NCI-H146 treated with DMSO at 0.1 percent for 48 hours (cell line): ENCODE measurements around the gene TRPV2.

ENCODE experiments used
- DNase-seq: peaks from one replicate; lab custom pipeline; 2025; ENCODE audit not compliant: unreplicated experiment; lab: John Stamatoyannopoulos, UW

Gene TRPV2

DNA sequence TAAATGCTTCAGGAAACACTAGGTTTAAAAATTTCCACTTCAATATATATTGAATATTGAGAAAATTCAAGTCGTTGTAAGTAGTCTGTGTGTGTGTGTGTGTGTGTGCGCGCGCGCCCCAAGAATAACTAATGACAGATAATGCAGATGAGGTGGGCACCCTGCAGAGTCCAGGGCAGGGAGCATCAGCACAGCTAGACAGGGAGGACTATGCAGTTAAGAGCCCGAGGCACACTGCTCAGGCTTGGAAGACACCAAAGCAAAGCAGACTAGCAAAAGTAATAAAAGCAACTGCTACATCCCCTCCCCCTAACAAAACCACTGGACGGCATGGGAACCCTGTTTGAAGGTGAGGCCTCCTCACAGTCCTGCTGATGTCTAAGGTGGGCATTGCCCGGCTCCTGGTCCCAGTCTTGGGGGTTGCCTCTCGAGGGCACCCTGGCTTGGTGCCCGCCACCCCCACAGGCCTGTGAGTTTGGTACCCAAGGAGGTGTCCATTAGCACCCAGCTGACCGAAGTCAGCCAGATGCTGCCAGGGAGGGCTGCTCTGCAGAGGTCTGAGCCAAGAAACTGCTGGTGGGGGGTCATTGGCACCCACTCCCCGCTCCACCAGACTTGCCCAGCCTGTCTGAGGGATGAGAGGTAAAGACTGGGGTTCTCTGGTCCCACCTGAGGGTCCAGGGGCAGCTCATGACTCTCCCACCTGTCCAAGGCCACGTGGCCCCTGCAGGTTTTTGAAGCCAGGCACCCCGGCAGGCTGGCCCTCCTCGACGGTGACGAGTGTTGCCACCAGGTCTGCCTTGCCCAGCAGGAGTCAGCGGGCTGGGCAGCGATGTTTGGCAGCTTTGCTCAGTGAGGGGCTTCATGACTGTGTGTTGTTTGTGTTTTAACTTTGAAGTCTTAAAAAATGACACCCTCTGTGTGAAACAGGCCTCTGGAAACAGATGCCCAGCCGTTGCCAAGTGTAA is 58.0 kb downstream of the TRPV2 start:
- no peak for DNase-seq

DNA sequence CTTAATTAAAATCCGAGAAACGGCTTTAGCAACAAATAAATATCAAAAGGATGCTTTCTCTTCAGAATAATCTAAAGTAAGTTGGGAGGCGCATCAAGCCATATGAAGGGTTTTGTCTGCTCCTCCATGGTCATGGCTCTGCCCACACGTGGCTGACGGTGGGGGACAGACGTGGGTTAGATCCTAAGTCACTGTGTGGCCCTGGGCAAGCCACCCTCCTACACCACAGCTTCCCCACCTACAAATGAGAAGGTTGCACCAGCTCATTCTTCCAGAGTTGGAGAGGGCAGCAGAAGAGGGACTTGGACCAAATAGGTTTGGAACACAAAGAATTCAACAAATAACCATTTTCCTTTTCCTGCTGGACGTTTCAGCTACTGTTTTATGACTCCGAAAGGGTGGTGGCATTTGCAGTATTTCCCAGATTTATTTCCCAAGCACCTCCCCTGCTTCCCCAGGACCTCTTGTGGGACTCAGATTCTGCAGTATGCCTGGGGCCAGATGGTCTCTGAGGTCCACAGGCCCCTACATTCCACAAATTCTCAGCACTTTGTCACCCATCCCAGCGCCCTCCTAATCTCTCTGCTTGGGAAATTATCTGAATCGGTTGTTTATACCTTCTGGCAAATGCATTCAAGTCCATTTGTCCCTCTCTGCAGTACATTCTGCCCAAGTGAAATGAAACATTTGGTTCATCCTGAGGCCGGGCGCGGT is 58.8 kb downstream of the TRPV2 start:
- DNase-seq, result no peak

DNA sequence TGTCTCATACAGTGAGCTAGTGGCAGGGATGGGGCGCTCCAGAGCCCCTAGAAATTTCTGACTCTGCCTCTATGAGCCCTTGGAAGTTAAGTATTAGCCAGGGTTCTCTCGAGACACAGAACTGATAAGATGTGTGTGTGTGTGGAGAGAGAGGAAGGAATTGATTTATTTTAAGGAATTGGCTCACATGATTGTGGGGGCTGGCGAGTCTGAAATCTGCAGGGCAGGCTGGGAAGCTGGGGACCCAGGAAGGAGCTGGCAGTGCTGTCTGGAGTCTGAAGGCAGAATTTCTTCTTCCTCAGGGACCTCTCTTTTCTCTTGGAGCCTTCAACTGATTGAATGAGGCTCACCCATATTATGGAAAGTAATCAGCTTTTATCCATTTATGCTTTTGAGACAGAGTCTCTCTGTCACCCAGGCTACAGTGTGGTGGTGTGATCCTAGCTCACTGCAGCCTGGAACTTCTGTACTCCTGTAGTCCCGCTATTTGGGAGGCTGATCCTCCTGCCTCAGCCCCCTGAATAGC is 59.9 kb downstream of the TRPV2 start:
- DNase-seq, result no peak

DNA sequence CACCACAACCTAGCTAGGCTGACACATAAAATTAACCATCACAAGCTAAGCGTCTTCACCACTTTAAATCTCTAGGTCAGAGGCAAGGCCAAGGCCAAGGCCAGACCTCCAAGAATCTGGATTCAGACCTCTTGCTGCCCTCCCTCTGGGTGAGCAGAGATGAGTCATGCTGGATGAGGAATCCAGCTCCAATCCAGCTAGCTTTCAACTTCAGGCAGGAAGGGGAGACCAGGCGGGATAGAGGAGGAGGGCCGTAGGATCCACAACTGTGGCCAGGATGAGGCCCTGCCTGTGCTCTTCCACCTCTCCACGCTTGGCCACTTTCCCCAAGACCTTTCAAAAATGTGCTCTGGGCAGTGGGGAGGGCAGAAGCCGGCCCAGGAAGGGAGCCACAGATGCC is 61.9 kb downstream of the TRPV2 start:
- DNase-seq, result no peak

DNA sequence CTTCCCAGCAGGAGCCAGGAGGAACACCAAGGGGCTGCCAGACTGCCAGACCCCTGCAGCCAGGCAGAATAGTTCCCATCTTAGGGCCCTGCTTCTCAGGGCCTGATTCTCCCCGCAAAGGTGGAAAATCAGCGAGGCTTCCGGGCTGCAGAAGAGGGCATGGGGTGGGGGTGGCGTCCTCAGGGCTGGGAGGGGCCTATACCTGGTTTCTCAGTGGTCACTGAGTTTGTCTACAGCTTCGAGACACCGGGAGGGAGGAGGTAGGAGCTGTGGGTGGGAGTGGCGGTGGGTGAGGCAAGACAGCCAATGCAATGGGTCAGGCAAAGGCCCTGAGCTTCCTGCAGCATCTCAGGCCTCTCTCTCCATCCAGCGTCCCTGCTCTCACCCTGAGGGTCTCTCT is 62.3 kb downstream of the TRPV2 start:
- DNase-seq, result no peak

DNA sequence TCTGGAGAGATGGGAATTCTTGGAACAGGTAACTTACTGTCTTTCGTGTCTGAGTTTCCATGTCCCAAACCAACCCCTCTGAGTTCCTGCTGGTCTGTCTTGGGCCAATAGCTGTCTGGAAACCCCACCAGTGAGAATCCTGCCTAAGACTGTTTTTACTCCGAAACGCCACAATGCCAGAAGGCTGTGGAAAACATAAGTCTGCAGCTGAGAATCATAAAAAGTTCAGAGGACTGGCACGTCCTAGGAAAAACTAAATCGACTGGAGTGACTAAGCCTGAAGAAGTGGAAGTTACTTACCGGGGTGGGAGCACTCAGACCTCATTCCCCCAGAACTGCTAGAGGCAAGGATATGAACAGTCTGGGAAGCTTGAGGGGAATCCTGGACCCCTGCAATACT is 63.3 kb downstream of the TRPV2 start:
- no peak for DNase-seq

DNA sequence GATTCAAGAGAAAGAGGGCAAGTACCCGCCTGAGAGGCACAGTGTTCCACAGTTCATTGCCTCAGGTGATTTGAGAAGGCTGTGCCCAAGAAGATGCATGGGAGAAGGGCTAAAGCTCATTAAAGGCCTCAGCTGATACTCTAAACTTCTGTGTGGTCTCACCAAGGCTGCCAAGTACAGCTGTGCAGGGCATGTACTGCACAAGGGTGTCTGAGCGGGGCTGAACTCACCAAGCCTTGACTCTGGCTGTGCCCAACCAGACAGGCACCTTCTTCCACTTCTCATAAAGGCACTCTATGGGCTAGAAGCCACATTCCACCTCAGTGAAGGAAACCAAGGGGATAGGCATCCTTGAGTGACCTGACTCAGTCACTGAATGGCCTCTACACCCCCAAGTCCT is 63.9 kb downstream of the TRPV2 start:
- no peak for DNase-seq

DNA sequence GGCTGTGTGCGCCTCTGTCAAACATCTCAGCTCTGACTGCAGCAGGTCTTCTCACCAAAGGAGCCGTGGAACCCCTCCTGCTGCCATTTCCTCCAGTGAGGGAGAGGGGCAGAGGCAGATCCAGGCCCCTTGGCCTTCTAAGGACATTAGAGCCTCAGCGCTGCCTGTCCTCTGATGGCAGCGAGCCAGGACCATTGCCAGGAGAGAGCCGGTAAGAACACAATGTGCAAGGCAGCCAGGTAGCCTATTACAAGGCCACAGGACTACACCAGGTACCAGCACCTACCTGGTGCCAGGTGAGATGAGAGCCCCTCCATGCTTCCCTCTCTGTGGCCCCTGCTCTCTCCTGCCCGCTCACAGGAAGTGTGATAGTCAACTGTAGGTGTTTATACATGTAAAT is 65.6 kb downstream of the TRPV2 start:
- DNase-seq, result no peak

DNA sequence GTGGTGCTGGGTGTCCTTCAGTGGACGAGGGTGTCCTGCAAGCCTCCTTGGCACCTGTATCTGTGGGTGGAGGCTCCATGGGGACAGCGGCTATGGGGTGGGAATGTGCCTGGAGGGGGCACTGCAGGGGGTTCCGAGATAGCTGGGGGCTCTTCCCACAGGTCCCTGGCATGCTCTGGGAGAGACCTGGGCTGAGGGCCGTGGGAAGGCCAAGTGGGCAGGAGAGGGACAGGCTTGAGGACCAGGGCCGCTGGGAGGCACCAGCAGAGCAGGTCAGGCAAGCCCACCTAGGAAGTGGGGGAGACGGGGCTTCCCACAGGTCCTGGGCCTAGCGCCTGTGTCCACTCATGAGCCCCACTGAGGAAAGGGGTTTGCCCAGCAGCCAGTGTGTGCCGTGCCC is 66.9 kb downstream of the TRPV2 start:
- DNase-seq, result no peak

DNA sequence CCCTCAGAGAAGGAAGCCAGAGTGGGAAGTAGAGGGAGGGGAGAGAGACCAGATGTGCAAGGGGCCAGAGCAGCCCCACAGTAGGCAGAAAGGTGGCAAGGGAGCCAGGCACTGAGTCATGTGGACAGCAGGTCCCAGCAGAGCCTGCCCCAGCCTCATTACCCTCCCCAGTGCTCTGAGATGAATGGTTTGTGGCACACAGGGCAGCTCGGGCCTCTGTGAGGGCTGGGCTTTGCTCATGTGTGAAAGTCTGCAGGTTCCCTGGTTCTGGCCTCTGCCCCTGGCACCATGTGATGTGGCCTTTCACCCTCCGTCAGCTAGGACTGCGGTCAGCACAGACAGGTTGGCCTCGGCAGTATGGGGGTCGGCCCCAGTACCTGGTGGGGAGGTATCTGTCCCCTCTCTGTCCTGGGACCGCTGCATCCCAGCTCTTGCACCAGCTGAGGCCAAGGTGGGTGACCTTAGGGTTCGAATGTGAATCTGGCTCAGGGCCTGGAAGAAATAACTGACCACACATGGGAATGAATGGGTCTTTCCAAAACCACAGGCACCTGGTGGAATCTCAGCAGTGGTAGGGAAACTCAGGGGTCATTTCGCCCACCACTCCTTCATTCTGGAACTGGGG is 67.8 kb downstream of the TRPV2 start:
- DNase-seq, result no peak

DNA sequence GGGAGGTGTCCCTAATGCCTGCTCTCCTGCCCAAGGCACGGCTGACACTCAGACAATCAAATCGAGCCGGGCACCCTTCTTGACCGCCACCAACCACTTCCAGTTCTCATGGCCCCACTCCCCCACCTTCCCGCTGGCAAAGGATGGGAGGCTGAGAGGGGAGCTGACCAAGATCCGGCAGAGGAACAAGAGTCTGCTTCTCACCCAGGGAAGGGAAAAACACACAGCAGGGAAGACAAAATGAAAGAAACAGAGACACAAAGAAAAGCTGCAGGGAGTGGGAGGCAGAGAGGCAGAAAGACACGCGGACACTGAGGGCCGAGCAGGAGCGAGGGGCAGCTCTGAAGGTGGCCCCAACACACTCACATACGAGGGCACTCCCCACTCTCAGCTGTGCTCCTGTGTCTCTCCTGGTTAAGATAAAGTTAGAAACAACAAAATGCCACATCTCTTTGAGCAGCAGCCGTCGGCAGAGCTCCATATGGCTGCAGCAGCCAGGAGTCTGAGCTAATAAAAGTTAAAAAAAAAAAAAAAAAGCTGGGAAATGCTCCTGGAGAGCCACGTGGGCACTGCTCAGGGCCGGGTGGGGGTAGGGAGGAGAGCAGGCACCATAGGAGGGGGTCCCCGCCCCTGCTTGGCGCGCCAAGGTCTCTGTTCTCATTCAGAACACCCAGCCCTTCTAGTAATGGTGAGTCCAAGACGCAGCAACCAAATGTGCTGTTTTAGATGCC is 69.2 kb downstream of the TRPV2 start:
- no peak for DNase-seq
